Measurements from ENCODE around the gene VAC14.

Gene VAC14

DNA sequence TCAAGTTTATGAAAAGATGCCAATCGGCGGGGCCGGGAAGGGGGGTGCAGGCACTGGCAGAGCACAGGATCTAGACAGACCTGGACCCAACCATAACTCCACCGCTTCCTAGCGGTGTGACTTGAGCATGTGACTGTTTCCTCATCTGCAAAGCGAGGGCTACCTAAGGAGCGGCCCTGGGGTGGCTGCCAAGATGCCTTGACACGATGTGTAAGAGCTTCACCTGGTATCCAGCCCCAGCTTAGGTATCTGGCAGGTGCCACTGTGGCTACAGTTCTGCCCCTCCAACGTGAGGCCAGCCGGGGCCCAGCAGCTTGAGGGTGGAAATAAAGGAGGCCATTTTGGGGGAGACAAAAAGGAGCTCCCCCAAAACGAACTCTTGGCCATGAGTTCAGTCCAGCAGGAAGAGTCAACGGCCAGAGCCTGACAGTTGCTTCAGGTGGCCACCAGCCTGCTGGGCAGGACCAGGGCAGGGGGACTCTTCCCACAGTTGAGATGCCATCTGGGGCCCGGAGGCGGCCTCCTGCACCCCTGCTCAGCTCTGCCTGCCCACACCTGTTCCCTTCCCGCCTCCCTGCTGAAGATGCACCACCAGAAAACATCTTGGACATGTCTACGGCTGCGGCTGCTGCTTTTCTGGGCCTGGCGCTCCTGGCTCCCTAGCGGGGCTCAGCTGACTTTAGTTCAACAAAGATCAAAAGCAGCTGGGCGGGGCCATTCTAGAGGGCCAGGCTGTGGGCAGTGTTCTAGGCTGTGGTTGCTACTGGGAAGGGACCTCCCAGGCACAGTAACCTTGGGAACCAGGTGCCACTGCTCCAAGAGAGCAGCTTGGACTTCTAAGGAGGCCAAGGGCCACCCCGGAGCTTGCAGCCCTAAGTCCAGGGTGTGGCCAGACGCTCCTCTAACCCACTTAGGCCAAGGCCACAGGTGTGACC is 111.7 kb downstream of the VAC14 start:
- no peak for DNase-seq

DNA sequence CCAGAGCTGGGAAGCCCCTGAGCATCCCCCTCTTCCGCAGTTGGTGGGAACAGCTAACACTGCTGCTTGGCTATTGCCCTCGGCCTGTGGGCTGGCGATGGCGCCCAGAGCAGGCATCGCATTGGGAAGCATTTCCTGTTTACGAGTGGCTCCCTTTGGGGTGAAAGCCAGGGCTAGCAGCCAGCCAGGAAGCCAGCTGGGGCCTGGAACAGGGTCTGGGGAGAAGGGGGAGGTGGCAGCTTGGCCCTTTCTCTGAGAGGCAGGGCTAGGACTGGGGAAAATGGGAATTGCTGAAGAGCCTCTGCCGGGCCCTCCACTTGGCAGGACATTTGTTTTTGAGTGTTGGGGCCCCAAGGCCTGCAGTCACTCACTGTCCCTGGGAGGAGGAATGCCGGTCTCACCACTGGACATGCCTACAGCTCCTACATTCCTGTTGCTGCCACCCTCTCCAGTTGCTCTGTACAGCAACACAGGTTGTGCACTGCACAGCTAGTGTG is 112.7 kb downstream of the VAC14 start:
- no peak for DNase-seq

DNA sequence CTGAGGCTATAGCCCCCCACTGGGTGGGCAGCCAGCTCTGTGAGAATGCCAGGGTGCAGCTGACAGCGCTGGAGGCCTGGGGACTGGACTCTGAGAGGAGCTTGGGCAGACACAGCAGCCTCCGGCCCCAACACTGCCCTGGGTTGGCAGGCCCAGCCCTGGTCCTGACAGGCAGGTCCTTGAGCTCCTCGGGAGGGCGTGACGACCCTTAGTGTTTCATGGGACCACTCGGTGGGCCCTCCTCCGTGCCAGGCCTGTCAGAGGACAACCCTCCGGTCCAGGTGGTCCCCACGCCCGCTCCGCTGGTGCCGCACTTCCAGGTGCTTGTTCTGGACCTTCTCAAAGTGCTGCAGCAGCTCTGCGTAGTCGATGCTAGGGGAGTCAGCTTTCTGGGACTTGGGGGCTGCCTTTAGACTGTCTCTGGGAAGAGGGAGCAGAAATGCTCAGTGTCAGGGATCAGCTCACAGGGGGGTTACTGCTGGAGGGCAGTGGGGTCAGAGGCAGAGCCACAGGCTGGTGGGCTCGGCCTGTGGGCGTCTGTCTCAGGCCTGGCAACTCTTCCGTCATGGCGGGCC is 113.2 kb downstream of the VAC14 start:
- no peak for DNase-seq

DNA sequence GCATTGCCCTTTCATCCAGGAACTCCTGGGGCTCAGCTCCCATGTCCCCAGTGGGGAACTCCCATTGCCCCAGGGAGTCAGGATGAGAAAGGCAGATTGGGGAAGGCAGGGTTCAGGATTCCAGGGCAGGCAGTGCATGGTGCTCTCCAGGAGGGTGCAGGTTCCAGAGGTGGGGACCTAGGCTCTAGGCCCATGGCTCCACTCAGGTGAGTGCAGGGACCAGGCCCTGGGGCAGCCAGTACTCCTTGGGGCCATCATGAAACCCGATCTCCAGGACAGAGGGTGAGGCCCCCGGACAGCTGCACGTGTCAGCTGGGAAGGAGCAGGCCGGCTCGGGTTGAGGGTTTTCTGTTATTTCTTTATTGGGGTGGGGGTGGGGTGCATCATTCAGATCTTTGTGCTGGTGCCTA is 113.9 kb downstream of the VAC14 start:
- DNase-seq: no peak

DNA sequence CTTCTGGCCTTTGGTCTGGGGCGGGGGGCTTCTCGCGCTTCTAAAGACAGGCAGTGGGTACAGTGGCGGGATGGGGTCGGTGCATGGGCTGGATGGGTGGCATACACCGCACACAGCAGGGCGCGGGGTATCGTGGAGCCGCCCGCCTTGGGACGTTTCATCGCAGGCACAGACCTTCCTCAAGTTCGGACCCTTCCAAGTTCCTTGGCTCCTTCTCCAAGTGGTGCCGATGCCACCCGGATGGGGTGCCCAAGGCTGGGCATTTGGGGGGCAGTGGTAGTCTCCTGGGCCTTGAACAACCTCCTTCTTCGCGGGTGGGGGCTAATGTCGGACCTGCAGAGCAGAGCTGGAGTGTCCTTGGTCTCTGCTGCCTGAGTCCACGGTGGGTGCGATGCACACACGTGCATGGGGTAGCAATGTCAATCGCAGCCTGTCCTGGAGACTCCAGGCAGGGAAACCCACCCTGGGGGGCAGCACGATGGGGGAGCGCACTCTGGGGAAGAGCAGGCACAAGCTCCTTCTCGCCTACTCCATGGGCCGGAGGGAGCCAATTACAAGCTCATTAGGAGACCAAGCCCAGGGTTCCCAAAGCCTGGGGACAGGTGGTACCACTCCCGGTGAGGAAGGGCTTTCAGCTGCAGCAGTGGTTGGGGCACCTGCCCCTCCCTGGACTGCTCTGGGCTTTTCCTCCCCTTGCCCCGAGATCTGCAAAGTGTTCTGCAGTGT is 114.4 kb downstream of the VAC14 start:
- no peak for DNase-seq

DNA sequence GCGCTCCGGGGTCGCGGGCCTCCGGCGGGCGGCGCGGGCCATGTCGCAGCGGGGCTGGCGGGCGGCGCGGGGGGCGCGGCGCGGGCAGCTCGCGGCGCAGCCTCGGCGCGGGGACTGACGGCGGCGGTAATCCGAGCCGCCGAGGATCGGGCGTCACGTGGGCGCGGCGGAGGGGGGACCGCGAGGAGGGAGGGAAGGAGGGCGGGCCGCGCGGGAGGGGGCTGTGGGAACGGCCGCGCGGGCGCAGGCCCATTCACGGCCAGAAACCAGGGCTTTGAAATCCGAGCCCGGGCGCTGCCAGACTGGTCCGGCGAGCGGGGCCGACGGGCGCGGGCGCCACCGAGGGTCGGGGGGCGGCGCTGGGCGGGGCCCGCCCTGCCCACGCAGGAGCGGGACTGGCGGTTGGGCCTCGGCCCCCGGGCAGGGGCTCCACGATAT is 115.0 kb downstream of the VAC14 start, which contains the start of gene MTSS2:
MTSS2 (minus strand) TSS at position 116 of the 438 bp plus-strand sequence. CDS start 262 bp downstream, outside the sequence.
- no peak for DNase-seq

DNA sequence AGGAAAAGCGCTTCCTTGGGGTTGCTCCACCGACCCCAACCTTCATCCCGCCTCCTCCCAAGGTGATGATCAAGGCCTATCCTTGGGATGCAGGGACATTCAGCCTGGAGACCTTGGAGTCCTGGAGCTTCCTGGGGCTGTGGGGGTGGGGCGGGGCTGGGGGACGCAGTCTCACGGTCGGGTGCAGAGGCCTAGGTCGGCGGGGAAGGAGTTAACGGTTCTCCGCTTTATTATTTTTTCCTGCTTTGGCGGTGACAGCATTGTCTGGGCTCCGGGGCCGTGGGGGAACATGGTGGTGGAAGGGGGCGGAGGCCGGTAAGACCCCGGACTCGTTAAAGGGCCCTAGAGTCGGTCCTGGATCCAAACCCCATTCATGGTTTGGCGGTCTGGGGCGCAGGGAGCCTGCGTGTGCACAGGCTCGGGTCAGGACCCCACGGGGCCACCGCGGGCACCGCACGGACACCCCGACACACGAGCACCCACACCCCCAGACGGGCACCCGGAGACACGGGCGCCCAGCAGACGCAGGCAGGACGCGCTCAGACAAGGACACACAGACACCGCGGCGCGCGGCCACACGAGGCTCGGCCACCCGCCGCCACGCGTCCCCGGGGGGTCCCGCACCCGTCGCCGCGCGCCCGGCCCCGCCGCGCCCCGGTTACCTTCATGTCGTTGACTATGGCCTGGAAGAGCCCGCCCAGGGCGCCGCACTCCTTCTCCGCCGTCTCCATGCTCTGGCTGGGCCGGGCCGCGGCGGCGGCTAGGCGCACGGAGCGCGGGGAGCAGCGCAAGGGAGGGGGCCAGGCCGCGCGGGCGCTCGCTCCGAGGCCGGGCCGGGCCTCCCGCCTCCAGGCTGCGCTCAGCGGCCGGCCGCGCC is 115.7 kb downstream of the VAC14 start:
- DNase-seq: no peak

DNA sequence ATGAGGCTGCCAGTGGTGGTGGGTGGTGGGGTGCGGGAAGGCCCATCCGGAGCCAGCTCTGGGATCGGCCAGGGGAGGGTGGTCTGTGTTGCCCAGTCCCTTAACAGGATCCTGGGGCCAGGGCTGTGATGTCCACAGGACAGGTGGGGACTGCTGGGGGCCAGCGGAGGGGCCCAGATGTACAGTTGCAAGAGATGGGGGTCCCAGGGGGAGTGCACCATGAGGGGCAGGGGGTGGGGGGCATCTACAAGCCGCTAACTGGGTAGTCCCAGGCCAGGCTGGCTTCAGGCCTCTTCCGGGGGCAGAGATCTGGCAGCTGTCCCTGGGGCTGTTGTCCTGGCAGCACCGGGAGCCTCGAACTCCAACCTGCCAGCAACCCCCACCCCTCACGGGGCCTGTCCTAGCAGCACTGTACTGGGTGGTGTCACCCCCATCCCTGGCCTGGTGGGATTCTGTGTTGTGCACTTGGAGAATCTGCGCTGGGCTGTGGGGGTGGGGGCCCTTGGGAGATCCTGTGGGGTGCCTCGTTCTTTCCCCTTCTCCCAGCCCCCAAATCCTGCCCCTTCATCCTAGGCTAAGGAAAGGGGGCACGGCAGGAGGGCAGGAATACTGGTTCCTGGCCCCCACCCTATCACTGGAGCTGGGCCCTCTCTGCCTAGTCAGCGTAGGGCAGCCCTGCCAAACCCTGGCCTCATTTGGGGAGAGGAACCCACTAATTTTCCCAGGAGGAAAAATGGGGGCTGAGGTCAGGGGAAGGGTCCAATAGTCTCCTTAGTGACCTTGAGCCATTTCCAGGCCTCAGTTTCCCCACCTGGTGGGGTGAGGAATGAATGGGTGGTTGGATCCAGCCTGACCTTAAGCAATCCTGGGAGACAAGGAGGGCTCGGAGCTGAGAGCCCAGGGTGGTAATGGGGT is 116.6 kb downstream of the VAC14 start:
- no peak for DNase-seq

DNA sequence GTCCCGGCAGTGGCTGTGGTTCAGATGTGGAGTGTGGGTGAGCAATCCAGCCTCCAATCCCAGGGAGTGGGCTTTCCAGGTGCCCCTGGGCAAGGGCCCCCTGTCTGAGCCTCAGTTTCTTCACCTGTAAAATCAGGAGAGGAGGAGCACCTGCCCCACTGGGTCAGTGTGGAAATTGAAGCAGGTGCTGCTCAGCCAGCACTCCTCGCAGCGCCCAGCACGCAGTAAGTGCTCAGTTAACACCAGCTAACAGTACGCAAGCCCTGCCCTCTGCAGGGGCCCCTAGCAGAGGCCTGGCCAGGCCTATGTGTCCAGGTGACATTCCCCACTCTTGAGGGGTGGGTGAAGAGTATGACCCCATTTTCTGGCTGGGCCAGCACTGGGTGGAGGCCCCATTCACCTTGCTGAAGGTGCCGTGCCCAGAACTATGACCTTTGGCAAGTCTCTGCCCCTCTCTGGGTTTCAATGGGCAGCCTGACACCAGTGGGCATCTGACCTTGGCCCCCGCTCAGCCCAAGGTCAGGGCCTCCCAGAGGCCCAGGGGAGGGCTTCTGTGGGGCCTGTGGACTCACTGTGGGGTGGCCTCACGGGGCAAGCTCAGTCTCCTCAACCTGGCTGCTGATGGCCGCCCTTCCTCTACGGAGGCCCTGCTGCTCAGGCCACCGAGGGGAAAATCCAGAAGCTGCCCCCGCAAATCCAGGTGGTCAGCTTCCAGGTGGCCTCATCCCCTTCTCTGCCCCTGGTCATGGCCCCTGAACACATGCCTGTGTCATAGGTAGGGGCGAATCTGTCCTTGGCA is 117.6 kb downstream of the VAC14 start:
- no peak for DNase-seq

DNA sequence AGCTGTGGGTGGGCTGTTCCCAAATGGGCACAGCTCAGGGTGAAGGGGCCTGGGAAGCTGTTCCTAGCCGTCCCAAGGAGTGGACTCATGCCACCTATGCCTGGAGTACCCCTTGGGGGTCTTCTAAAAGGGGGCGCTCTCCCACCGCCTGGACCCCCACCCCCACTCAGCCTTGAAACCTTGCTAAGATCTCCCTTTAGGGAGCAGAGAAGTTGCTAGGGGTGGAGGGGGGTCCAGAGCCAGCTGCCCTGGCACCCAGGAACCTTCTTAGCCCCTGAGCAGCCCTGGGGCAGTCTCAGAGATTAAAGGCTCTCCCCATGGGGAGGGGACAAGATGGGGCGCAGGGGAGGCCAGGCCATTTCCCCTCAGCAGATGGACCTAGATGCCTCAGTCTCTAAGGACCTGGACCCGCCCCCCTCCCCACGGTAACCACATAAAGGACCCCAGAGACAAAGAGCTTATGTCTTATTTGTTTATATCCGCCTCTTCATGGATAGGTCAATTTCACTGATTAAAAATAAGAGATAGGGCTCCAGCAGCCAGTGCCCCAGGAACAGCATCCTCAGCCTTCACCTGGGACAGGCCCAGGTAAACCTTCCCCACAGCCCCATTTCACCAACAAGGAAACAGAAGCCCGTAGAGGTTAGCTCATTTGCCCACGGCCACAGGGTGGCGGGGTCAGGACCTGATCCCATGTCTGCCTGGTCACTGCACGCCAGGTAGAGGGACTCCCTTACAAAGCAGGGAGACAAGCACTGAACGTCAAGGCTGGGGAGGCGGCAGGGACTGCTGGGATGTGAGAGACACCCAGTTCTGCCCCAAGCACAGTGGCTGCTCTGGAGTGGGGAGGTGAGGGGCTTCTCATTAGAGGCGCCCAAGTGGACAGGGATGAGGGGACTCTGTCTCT is 118.5 kb downstream of the VAC14 start:
- no peak for DNase-seq

DNA sequence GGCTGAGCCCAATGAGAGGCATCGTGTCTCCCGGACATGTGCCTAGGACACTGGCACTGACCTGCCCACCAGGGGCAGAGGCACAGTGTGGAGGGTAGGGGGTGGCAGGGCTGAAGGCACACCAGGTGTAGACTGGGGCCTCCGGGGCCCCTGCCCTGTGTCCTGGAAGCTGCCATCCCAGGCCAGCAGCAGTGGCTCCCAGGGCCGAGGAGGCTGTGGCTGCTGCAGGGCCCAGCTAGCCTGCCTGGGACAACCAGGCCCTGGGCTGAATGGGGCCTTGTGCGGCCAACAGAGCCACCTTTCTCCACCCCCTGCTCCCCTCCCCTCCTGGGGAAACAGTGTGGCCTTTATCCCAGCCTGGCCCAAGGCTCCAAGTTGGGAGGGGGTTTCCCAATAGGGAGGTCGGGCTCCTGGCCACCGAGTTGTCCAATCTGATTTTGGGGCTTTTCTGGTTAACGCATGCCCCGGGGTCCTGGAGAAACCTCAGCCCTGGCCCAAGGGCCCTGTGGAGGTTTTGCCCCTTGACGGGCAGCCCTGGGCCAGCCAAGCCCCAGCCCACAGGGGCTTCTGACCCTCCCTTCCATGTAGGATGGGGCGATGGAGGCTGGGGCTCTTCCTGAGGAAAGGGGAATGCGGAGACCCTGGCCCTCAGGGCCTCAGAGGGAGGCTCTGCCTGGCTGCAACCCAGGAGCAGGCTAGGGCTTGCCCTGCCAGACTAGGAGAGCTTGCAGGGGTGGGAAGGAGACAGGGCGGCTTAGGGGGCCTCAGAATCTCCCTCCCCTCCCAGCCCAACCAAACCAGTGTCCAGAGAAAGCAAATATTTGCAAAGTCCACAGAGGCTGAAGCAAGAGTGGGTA is 119.3 kb downstream of the VAC14 start:
- DNase-seq: no peak

DNA sequence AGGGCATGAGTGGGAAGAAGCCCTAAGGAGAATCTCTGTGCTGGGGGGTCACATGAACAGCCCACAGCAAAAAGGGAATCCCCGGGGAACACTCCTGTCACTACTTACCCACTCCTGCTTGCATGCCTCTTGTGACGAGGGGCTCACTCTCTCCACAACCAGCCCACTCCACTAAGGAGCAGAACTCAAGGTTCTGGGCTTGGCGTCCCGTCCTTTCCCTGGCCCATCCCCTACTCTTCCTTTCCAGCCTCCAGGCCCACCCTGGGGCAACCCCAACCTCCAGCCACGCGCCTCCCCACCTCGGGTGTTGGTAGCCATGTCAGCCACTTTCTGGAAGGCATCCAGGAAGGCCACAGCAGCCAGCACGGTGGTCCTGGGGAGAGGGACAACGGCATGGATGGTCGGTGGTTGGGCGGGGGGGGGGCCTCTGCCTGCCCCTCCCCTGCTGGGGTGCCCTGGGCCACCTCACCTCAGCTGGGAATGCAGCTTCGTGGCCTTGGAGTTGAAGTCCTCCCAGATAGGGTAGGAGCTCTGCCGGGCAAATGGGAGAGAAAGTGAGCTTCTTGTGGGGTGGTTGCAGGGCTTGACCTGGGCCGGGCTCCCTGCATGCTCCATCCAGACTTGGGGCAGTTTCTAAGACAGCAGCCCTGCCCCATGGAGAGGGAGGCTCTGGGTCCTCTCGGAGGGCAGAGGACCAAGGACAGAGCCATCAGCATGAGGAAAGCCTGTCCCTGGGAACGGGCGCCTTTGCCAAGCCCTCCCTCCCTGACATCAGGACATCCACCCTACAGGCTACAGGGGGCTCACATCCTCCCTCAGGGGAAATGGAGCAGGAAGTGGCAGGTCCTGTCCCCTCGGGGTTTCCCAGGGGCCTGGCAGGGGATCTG is 120.2 kb downstream of the VAC14 start:
- DNase-seq: no peak

DNA sequence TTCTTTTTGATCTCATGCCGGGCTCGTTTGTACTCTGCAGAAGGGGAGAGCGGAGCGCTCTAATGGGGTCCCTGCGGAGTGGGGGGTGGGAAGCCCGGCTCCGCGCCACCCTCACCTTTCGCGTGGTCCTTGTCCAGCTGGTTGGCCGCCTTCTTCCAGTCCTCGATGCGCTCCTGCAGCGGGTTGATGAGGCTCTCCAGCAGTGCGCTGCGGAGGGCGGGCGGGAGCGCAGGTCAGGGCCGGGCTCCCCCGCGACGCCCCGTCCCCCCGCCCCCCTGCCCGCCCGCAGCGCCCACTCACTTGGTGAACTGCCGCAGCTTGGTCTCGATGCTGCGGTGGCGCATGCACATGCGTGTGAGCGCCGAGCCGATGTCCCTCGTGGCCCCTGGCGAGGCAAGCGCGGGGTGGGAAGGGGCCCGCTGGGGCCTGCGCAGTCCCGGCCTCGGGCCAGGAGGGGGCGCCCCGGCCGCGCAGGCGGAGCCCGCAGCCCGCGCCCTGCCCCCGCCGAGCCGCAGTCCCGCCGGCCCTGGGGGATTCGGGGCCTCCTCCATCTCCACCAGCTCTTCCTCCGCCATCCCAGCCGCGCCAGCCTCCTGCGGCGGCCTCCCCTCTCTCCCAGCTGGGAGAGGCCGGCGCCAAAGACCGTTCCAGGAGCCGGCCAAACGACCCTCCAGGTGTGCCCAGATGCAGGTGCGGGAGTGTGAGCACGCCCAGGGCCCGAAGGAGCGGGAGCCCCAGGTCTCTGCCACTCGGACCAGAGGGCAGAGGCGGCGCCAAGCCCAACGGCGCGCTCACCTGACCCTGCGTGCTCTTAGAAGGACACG is 121.1 kb downstream of the VAC14 start:
- DNase-seq: no peak

DNA sequence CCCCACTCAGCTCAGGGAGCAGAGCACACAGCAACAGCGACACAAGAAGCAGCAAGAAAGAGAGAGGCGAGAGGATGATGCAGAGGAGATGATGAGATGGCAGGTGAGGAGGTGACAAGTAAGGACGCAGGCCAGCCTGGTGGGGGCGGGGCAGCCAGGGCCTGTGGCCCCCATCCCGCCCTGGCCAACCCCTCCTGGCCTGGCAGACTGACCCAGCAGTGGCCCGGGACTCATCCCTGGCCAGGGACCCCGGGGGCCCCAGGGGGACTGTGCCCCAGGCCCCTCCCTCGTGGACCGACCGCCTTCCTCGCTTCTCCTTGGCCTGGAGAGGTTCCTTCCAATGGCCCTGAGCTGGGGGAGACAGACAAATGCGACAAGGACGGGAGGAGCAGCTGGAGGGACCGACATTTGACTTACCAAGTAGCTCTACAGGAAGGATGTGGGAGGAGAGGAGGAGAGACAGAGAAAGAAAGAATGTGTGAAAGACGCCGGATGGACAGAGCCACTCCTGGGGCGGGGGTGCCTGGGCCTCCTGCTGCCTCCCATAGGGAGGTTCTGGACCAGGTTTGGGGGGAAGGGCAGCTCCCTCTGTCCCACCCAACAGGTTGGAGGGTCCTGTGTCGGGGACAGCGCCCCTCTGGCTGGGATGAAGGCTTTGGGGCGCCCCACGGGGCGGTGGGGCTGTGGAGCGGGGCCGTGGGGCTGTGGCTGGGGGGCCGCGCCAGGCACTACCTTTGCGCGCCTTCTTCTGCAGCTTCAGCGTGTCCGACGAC is 121.9 kb downstream of the VAC14 start:
- DNase-seq: no peak

DNA sequence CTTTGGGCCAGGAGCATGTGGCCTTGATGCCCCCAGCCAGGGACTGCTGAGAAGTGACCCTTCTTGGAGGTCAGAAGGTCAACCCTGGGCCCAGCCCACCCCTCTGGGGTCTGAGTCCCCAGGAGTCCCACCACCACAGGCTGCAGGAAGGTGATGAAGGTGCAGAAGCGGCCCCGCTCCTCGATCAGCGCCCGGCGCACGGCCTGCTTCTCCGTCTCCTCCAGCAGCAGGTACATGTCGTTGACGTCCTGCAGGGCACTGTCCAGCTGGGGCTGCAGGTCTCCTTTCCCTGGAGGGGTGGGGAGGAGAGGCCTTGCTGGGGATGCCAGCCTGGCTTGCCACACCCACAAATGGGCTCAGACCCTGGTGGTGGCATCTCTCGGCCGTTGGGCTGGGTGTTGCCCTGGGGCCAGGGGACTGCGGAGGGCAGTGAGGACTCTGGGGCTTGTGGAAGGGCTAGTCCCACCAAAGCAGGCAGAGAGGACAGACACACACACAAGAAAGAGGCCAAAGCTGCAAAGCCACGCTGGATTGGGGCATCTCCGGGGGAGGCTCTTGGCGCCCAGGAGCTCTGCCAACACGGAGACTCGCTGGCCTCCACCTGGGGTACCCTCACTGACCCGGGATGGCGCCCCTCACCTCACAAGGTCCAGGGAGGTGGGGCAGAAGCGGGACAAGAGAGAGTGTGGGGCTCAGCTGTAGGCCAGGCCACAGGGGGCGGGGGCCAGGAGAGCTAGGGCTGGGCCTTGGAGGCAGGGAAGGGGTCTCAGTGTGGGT is 122.6 kb downstream of the VAC14 start:
- DNase-seq: no peak

Measured in CD4-positive, alpha-beta T cell treated with Interleukin-15 for 1 hour (primary cell).